Measurements from ENCODE around the gene PGRMC2.
"Not testable (repeated sequence)": the region's sequence is repeated elsewhere in the genome, so short reads cannot be mapped to it uniquely, and the experiment has no call there.

Gene PGRMC2

DNA sequence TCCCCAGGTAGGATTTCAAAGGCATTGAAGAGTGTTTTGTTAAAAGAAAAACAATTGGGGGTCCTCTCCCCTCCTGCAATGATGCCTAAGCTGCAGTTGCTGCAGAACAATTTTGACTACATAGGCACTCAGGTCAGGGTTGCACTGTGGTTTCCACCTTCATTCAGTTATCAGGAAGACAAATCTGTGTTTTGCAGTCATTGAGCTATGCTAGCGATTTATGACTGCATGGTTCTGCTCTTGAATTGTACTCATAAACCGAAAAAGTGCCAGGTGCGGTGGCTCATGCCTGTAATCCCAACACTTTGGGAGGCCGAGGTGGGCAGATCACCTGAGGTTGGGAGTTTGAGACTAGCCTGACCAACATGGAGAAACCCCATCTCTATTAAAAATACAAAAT lies 29.4 kb downstream of the PGRMC2 start:
- H3K36me3 ChIP-seq; H3K9me3 ChIP-seq (ENCODE audit: severe bottlenecking); H3K27me3 ChIP-seq (ENCODE audit: insufficient read depth, low read depth, severe bottlenecking); DNase-seq; H3K4me3 ChIP-seq (ENCODE audit: low read depth, low read length); H3K27ac ChIP-seq: not testable (repeated sequence)

DNA sequence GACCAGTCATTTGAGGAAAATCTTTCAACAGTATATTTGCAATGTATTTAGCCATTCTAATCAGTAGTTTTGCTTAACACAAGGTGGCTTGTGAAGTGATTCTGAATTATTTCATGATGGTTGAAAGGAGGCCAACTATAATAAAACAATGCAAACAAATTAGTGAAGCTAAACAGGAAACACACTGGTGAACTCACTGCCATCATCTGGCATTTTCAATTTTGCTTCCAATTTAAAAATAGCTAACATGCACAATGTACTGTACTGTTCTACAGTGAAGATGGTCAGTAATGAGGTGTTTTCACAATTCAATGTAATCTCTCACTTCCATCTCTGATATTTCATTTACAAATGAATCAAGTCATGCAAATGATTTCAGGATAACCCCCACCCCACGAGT lies 31.1 kb downstream of the PGRMC2 start:
- no peaks in the 10 kb centered on the region for H3K36me3 ChIP-seq
- DNase-seq: no peak
- no peaks in the 10 kb centered on the region for H3K27me3 ChIP-seq (ENCODE audit: insufficient read depth, low read depth, severe bottlenecking)
- H3K4me3 ChIP-seq (ENCODE audit: low read depth, low read length): no peak overlapping the region
- no peak overlapping the region for H3K27ac ChIP-seq
- peaks cover 6% of the 10 kb centered on the region for H3K9me3 ChIP-seq (ENCODE audit: severe bottlenecking)
- TF ChIP-seq, protein P1, sequence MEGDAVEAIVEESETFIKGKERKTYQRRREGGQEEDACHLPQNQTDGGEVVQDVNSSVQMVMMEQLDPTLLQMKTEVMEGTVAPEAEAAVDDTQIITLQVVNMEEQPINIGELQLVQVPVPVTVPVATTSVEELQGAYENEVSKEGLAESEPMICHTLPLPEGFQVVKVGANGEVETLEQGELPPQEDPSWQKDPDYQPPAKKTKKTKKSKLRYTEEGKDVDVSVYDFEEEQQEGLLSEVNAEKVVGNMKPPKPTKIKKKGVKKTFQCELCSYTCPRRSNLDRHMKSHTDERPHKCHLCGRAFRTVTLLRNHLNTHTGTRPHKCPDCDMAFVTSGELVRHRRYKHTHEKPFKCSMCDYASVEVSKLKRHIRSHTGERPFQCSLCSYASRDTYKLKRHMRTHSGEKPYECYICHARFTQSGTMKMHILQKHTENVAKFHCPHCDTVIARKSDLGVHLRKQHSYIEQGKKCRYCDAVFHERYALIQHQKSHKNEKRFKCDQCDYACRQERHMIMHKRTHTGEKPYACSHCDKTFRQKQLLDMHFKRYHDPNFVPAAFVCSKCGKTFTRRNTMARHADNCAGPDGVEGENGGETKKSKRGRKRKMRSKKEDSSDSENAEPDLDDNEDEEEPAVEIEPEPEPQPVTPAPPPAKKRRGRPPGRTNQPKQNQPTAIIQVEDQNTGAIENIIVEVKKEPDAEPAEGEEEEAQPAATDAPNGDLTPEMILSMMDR (IDR thresholded peaks at IDR 0.05; ENCODE audit: low read depth, low read length): no peak

DNA sequence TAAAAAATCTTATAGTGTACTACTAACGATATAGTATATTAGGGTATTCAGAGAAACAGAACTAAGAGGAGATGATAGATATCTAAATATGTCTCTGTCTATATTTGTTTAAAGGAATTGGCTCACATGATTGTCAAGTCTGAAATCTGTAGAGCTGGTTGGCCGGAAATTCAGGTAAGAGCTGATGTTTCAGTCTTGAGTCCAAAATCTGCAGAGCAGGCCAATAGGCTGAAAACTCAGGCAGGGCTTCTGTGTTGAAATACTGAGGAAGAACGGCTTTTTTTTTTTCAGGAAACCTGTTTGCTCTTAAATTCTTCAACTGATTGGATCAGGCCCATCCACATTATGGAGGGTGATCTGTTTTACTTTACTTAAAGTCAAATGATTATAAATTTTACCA lies 31.7 kb downstream of the PGRMC2 start:
- TF ChIP-seq, protein P1 (IDR thresholded peaks at IDR 0.05; ENCODE audit: low read depth, low read length): no peak

DNA sequence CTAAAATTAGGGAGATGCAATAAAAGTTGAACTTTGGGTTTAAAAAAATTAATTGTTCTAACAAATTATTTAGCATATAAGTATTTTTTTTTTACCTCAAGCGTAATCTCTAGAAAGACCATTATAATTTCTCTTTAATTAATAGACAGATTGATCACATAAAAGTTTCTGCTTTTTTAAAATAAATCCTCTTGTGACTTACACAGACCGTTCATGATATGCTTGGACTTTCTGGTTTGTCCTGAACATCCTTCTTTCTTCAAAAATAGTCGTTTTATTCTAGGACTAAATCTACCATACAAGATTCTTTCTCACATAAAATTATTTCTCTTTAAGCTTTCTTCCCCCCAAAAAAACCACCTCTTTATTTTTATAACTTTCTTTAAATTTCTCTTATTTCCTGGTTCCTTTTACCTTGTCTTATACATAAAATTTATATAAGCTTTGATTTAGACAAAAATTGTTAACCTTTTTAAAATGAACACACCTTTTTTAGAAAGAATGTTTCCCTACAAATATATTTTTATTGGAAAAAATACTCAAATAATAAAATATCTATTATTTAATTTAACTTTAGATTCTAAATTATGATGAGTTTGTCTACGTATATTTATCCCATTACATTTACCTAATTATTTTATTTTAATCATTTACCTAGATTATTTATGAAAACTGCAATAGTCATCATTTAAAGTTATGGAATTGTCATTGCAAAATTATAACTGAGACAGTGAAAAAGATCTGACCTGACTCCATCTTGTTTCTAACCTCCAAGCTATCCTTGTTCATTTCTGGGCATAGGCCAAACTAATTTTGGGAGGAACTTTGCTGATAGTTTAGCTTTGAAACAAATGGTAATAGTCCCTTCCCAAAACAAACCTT lies 37.6 kb downstream of the PGRMC2 start:
- Histone ChIP-seq H3K36me3 (no peaks in the 10 kb centered on the region), H3K27ac (no peak overlapping the region), H3K4me3 (ENCODE audit: low read depth, low read length) (no peak overlapping the region), H3K27me3 (ENCODE audit: insufficient read depth, low read depth, severe bottlenecking) (no peaks in the 10 kb centered on the region), H3K9me3 (ENCODE audit: severe bottlenecking) (peaks cover 44% of the 10 kb centered on the region)
- TF ChIP-seq, protein P1 (IDR thresholded peaks at IDR 0.05; ENCODE audit: low read depth, low read length): no peak
- no peak for DNase-seq

More for the DNA sequence above, 31.7 kb downstream of the PGRMC2 start:
- H3K9me3 ChIP-seq (ENCODE audit: severe bottlenecking): peaks cover 12% of the 10 kb centered on the region
- no peak for DNase-seq
- H3K36me3 ChIP-seq: no peaks in the 10 kb centered on the region
- H3K27me3 ChIP-seq (ENCODE audit: insufficient read depth, low read depth, severe bottlenecking): no peaks in the 10 kb centered on the region
- no peak overlapping the region for H3K4me3 ChIP-seq (ENCODE audit: low read depth, low read length)
- no peak overlapping the region for H3K27ac ChIP-seq

DNA sequence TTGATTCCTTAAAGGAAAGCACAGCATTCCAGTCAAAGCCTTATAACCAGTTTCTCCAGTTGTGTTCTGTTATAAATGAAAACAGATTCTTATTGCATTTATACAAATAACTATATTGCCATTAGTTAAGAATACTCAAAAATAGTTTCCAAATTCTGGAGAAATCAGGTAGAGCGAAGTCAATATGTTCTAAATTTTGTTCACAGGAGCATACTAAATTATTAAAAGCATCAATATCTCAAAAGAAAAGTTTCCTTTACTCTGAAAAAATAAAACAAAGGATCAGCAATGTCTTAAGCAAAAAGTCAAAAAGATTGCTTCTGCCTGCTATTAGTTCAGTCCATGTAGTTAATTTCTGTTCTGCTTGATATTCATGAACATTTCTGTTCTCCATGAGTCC lies 39.7 kb downstream of the PGRMC2 start:
- Histone ChIP-seq H3K4me3 (ENCODE audit: low read depth, low read length) (no peak overlapping the region), H3K27ac (no peak overlapping the region), H3K36me3 (no peaks in the 10 kb centered on the region), H3K9me3 (ENCODE audit: severe bottlenecking) (peaks cover 43% of the 10 kb centered on the region), H3K27me3 (ENCODE audit: insufficient read depth, low read depth, severe bottlenecking) (no peaks in the 10 kb centered on the region)
- DNase-seq: no peak
- TF ChIP-seq, protein P1 (IDR thresholded peaks at IDR 0.05; ENCODE audit: low read depth, low read length): no peak

DNA sequence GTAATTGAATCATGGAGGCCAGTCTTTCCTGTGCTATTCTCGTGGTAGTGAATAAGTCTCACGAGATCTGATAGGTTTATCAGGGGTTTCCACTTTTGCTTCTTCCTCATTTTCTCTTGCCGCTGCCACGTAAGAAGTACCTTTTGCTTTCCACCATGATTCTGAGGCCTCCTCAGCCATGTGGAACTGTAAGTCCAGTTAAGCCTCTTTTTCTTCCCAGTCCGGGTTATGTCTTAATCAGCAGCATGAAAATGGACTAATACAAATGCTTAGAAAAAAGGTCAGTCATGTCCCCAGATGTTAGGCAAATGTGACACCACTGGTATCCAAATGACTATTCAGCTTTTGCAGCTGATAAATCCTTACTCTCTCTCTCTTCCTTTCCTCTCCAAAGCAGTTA lies 42.2 kb downstream of the PGRMC2 start:
- peaks cover 50% of the 10 kb centered on the region for H3K9me3 ChIP-seq (ENCODE audit: severe bottlenecking)
- H3K27me3 ChIP-seq (ENCODE audit: insufficient read depth, low read depth, severe bottlenecking); H3K27ac ChIP-seq; DNase-seq; H3K4me3 ChIP-seq (ENCODE audit: low read depth, low read length); H3K36me3 ChIP-seq: not testable (repeated sequence)

DNA sequence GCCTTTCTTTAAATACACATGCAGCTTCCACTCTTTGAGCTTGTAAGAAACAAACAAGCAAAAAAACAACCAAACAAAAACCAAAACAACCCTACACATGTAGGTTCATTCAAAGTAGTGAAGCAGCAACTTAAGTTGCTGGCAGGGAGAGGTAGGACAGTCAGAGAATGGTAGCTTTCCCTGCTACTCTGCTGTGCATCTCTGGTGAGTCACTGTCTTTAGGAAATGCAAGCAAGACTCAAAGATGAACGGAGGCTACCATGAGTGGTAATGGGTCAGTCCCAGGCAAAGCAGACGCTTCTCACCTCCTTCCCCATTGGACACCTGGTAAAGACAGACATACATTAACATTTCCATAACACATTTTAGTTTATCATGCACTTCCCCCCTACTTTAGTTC lies 43.2 kb downstream of the PGRMC2 start:
- TF ChIP-seq, protein P1 (IDR thresholded peaks at IDR 0.05; ENCODE audit: low read depth, low read length): no peak
- no peak for DNase-seq
- H3K27ac ChIP-seq: no peak overlapping the region

More for the DNA sequence above, 43.2 kb downstream of the PGRMC2 start:
- peaks cover 42% of the 10 kb centered on the region for H3K9me3 ChIP-seq (ENCODE audit: severe bottlenecking)
- H3K4me3 ChIP-seq (ENCODE audit: low read depth, low read length): no peak overlapping the region
- no peaks in the 10 kb centered on the region for H3K27me3 ChIP-seq (ENCODE audit: insufficient read depth, low read depth, severe bottlenecking)
- H3K36me3 ChIP-seq: no peaks in the 10 kb centered on the region; the same call in 1 of the 2 replicates

All from WERI-Rb-1 (cell line).